Brain microvascular endothelial cell (primary cell): ENCODE measurements around the gene GGT5.

Experiments used
- DNase-seq: peaks from one replicate; pipeline ENCODE4 v3.0.0-alpha.2; 2020
- H3K27ac ChIP-seq: fragments of 250-450 bp; sonication (Bioruptor Pico); 2 replicates; pipeline ENCODE4 v1.5.1; 2020; ENCODE audit warnings: mild to moderate bottlenecking, moderate library complexity
- H3K27me3 ChIP-seq: fragments of 250-450 bp; sonication (Bioruptor Pico); replicated peaks from 2 replicates; pipeline ENCODE4 v1.5.1; 2020; ENCODE audit warnings: mild to moderate bottlenecking
- H3K36me3 ChIP-seq: fragments of 250-450 bp; sonication (Bioruptor Pico); replicated peaks from 2 replicates; pipeline ENCODE4 v1.5.1; 2020; ENCODE audit warnings: mild to moderate bottlenecking
- H3K4me3 ChIP-seq: 2 replicates; pipeline ENCODE4 v1.5.1; 2011; ENCODE audit warnings: low read depth, mild to moderate bottlenecking, control low read depth, low read length, moderate library complexity
- CTCF ChIP-seq: IDR thresholded peaks from 2 replicates; pipeline ENCODE4 v1.5.1; 2011; ENCODE audit warnings: low read depth, mild to moderate bottlenecking, moderate library complexity, low read length, control low read depth, inconsistent platforms; ENCODE audit errors: missing control alignments
- in situ Hi-C: cut with HindIII; loops from 2 replicates; pipeline ENCODE4 v1.10.0; 2017; ENCODE audit warnings: low sequenced_read_pairs, low pct_ligation_motif_present

The GGT5 gene

GRCh38 chr22:24187731-24188644, 56.9 kb downstream of the GGT5 start:
- TF ChIP-seq CTCF: no peak
- H3K27me3 ChIP-seq: no peaks in the 10 kb centered on the region
- DNase-seq: no peak
- in situ Hi-C loops: no loop called here
- no peaks in the 10 kb centered on the region for H3K36me3 ChIP-seq
- H3K27ac ChIP-seq: no peak overlapping the region
- H3K4me3 ChIP-seq: no peak overlapping the region

- H3K27me3 ChIP-seq: no peaks in the 10 kb centered on the region
- no peak for TF ChIP-seq CTCF
- no peak overlapping the region for H3K27ac ChIP-seq
- H3K36me3 ChIP-seq: no peaks in the 10 kb centered on the region
- no peak for DNase-seq
- H3K4me3 ChIP-seq: no peak overlapping the region
- in situ Hi-C loops: no loop called here
Measured at GRCh38 chr22:24186892-24187670, 57.8 kb downstream of the GGT5 start.

- no peak for TF ChIP-seq CTCF
- Histone ChIP-seq H3K27ac (no peak overlapping the region), H3K27me3 (no peaks in the 10 kb centered on the region), H3K4me3 (no peak overlapping the region), H3K36me3 (no peaks in the 10 kb centered on the region)
- in situ Hi-C loops: no loop called here
- DNase-seq: no peak
Measured at GRCh38 chr22:24186352-24186740, 58.5 kb downstream of the GGT5 start.

- Histone ChIP-seq H3K4me3 (no peak overlapping the region), H3K27ac (no peak overlapping the region), H3K36me3 (no peaks in the 10 kb centered on the region), H3K27me3 (no peaks in the 10 kb centered on the region)
- TF ChIP-seq CTCF: no peak
- DNase-seq: no peak
- in situ Hi-C loops: no loop called here
Measured at GRCh38 chr22:24185501-24186351, 59.2 kb downstream of the GGT5 start.

GRCh38 chr22:24185001-24185500, 59.8 kb downstream of the GGT5 start:
- Histone ChIP-seq H3K4me3 (no peak overlapping the region), H3K27me3 (no peaks in the 10 kb centered on the region), H3K27ac (no peak overlapping the region), H3K36me3 (no peaks in the 10 kb centered on the region)
- in situ Hi-C loops: no loop called here
- DNase-seq: no peak
- no peak for TF ChIP-seq CTCF
